ENCODE results near the gene POLD3.

GRCh38 chr11:74638869-74639268 lies 46.5 kb downstream of the POLD3 start:
- TF ChIP-seq CTCF (IDR thresholded peaks at IDR 0.05; ENCODE audit: low read depth, low read length) (no peak), EZH2phosphoT487 (IDR thresholded peaks at IDR 0.05; ENCODE audit: low read depth) (no peak)
